ENCODE results near the gene INTS15.

GRCh38 chr7:6653071-6654003 lies 63.5 kb downstream of the INTS15 start:
- TF ChIP-seq REST (IDR thresholded peaks at IDR 0.05; ENCODE audit: low read depth) (no peak), MAX (IDR thresholded peaks at IDR 0.05) (no peak), EP300 (IDR thresholded peaks at IDR 0.05; ENCODE audit: borderline replicate concordance) (no peak), YY1 (IDR thresholded peaks at IDR 0.05; ENCODE audit: low read depth) (no peak), RAD21 (IDR thresholded peaks at IDR 0.05; ENCODE audit: low read depth) (no peak), FOXM1 (IDR thresholded peaks at IDR 0.05; ENCODE audit: borderline replicate concordance, low read depth) (no peak), TAF1 (IDR thresholded peaks at IDR 0.05; ENCODE audit: low read depth) (no peak), ZBTB7A (IDR thresholded peaks at IDR 0.05; ENCODE audit: low read depth) (no peak), EGR1 (IDR thresholded peaks at IDR 0.05) (no peak)
